ENCODE data around the gene LCE1F.

DNA sequence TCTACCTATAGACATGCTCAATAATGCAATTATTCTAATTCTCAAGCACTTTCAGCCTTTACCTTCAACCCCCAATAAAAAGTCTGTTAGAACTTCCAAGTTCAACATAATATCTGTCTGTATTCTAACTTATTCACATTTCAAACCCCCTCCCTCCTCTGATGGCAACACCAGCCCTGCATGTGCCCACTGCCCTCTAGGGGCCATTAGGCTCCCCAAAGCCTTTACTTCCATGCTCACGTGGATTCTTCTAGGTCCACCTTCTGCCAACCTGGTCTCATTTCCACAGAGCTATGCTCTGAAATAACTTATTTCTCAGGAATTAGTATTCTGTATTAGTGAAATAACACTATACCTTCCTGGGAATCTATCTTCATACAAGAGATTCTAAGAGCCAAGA lies 39.3 kb upstream of the LCE1F start:
- TF ChIP-seq POLR2A (IDR thresholded peaks at IDR 0.05): no peak
- TF ChIP-seq, protein P1, sequence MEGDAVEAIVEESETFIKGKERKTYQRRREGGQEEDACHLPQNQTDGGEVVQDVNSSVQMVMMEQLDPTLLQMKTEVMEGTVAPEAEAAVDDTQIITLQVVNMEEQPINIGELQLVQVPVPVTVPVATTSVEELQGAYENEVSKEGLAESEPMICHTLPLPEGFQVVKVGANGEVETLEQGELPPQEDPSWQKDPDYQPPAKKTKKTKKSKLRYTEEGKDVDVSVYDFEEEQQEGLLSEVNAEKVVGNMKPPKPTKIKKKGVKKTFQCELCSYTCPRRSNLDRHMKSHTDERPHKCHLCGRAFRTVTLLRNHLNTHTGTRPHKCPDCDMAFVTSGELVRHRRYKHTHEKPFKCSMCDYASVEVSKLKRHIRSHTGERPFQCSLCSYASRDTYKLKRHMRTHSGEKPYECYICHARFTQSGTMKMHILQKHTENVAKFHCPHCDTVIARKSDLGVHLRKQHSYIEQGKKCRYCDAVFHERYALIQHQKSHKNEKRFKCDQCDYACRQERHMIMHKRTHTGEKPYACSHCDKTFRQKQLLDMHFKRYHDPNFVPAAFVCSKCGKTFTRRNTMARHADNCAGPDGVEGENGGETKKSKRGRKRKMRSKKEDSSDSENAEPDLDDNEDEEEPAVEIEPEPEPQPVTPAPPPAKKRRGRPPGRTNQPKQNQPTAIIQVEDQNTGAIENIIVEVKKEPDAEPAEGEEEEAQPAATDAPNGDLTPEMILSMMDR (IDR thresholded peaks at IDR 0.05): no peak

Measured in Peyer's patch (tissue), 4 donors.